GM18873 (cell line): Measurements from ENCODE around the gene PRKG2.
A peak's percentile ranks its signal among the peaks of the same experiment; 100 is the strongest.

Experiments
- ATAC-seq: cut with Tn5 transposase; IDR thresholded peaks from one replicate; pipeline ENCODE4 v1.9.1; 2021; ENCODE audit warnings: mild to moderate bottlenecking, moderate library complexity, moderate number of reproducible peaks; ENCODE audit not compliant: unreplicated experiment, low FRiP score

Gene PRKG2

GRCh38 chr4:81106150-81106549 is 108.9 kb downstream of the PRKG2 start:
- ATAC-seq = no peak

- ATAC-seq = no peak
Measured at GRCh38 chr4:81102107-81102506, 112.9 kb downstream of the PRKG2 start.

- ATAC-seq = no peak
Measured at GRCh38 chr4:81096566-81096965, 118.5 kb downstream of the PRKG2 start.

- ATAC-seq = no peak
Measured at GRCh38 chr4:81095389-81095788, 119.6 kb downstream of the PRKG2 start.

GRCh38 chr4:81093720-81094401 is 121.2 kb downstream of the PRKG2 start:
- no peak for ATAC-seq

DNA sequence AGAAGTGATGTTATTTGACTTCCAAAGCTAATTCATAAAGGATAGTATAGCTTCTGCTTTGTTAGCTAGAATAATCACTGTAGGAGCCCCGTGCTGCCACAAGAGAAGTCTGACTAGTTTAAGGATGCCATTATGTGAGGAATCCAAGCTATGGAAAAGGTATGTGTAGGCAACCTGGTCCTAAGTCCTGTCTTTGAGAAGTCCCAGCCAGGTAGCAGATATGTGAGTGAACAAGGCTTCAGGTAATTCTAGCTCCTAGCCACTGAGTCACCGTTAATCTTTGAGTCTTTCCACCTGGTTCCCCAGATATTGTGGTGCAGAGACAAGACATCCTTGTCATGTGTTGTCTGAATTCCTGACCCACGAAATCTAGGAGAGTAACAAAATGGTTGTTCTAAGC is 129.0 kb downstream of the PRKG2 start:
- ATAC-seq = no peak

- no peak for ATAC-seq
Measured at GRCh38 chr4:81085291-81085690, 129.7 kb downstream of the PRKG2 start.

- no peak for ATAC-seq
Measured at GRCh38 chr4:81084634-81085033, 130.4 kb downstream of the PRKG2 start.

GRCh38 chr4:81084029-81084428 is 131.0 kb downstream of the PRKG2 start:
- ATAC-seq = no peak

DNA sequence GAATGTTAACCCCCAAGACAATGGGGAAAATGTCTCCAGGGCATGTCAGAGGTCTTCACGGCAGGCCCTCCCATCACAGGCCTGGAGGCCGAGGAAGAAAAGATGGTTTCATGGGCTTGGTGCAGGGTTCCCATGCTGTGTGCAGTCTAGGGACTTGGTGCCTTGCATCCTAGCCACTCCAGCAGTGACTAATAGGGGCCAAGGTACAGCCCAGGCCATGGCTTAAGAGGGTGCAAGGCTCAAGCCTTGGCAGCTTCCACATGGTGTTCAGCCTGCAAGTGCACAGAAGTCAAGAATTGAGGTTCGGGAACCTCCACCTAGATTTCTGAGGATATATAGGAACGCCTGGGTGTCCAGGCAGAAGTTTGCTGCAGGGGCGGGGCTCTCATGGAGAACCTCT is 133.9 kb downstream of the PRKG2 start:
- no peak for ATAC-seq

- no peak for ATAC-seq
Measured at GRCh38 chr4:81071013-81071412, 144.0 kb downstream of the PRKG2 start.

GRCh38 chr4:81069706-81070331 is 145.2 kb downstream of the PRKG2 start:
- peak; percentile 97 for ATAC-seq

DNA sequence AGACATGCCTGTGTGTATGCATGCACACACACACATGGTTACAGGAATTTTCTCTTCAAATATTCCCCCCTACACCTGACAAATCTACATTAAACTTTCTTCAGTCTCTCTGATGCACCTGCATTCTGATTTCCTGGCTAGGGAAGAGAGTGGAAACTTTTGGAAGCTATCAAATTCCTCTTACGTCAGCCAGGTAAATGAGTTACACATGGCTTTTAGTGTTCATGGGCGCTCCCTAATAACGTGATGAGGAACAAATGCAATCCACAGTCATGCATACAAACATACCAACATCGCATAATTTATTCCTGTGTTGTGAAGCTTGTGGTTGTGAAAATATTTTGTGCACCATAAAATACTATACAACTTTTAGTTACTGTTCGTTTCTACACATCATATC is 149.6 kb downstream of the PRKG2 start:
- no peak for ATAC-seq

GRCh38 chr4:81062001-81062400 is 153.0 kb downstream of the PRKG2 start:
- ATAC-seq = no peak

GRCh38 chr4:81061344-81061730 is 153.7 kb downstream of the PRKG2 start:
- ATAC-seq = no peak

DNA sequence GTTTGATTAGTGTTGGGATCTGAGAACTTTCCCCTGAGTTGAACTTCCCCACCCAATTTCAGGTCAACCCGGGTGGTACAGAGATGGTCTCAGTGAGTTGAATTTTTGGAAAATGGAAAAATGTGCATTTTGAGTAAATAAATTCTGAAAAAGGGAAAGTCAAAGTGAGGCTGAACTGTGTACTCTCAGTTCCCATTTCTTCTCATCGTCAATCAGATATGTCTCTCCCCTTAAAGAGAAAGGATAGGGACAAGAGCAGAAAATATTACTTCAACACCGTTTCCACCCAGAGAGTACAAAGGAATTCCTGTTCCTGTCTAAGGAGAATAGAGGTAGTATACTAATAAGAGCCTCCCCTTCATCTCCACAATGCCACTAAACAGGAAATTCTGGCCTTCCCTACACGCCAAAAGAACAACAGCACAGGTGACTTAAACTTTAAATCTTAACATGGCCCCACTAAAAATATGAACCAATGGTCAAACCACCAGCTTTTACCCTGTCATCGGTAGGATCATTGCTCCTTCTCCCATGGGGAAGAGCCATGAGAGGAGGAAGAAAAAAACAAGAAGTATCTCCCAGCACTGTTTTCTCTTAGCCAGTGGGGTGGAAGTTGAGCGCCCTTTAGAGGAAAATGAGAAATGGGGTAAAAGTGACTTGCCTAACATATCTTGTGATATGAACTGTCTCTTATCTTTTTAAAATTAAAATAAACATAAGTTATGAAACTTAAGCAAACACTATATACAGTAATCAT is 154.3 kb downstream of the PRKG2 start:
- ATAC-seq = no peak

DNA sequence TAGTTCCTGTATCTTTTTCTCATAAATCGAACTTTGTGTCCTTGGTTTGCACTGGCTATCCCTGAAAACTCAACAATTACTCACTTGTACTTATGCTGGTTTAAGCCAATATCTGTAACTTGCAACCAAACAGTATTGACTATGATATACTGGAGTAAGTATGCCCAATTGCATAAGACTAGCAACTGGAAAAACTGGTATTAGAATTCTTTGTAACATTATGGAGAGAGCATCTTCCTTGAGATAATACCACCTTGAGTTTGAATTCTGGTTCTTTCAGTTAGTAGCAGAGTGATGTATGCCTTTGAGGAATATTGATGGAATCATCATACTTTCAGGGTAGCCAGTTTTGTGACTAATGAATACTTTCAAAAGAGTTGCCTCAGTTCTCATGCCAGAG is 156.4 kb downstream of the PRKG2 start:
- ATAC-seq = no peak

GRCh38 chr4:81052119-81053068 is 162.6 kb downstream of the PRKG2 start:
- ATAC-seq = peak; percentile 97

DNA sequence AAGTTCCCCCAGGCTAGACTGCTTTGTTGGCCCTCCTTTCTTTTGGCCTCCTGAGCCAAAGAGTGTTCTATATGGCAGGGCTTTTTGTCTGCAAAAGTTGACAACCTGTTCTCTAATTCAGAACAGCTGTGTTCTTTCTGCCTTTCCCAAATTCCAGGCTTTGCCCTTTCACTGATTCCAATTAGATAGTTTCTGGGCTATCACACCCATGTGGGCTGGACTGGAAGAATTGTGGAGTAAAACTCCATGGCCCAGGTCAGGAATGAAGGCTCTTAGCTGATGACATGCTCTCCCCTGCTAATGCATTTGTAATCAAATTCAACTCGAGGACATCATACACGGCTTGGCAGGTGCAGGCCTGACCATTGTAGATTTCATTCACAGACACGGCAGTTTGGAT is 165.1 kb downstream of the PRKG2 start:
- ATAC-seq = no peak

DNA sequence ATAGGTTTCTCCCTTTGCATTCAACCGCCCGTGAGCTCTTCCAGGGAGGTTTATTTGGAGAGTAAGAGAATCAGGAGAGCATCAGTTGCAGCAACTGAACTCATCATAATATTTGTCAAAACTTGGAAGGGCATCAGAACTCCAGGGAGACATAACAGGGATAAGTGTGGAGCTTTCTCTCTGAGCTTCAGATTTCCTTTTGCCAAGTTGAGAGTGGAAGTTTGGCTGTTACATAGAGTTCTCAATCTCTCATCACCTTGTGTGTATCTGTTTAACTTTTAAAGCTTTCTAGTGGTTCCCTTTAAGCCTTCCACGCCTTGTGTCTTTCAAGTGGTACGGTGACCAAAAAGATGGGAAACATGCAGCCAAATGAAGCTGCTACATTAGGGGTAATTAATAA is 165.7 kb downstream of the PRKG2 start:
- ATAC-seq = no peak
